ENCODE data around the gene RPTOR.

DNA sequence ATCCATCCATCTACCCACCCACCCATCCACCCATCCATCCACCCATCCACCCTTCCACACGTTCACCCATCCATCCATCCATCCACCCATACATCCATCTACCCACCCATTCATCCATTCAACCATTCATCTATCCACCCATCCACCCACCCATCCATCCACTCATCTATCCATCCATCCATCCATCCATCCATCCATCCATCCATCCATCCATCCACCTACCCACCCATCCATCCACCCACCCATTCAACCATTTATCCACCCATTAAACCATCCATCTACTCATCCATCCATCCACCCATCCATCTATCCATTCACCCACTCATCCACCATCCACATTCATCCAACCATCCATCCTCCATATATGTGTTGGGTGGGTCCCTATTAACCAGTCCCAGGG lies 26.2 kb upstream of the RPTOR start:
- TF ChIP-seq POLR2AphosphoS5 (IDR thresholded peaks at IDR 0.05; ENCODE audit: borderline replicate concordance, low read depth, low read length) (no peak), EZH2 (IDR thresholded peaks at IDR 0.05) (no peak)
